ENCODE data around the gene EPHB2.

DNA sequence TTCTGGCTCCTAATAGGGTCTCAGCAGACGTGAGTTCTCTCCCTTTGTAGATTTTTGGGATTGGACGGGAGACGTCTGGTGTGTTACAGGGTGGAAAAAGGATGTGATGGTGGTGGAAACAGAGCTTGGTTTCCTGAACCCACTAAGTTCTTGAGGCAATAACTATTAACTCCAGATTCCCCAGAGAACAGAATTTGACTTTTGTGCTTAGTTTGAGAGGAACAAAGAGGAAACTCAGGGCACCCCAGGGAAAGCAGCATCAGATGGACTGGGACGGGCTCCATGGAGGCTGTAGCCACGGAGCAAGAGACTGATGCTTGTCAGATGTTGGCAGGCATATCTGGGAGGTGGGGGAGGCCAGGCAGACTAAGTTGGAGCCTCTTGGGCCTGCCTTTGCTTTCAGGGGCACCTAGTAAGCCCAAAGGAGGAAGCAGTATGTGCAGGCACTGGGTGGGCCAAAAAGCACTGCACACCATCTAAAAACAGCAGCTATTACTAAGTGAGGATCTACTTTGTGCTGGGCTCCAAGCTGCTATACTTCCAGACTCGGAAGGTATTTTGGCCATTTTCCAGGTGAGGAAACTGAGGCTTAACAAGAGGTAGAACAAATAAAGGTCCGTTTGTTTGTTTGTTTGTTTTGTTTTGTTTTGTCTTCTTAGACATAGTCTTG, 66.9 kb downstream of the EPHB2 start:
- no peak for TF ChIP-seq MXI1 (conservative IDR thresholded peaks at IDR 0.05; ENCODE audit: poor library complexity, severe bottlenecking)
- TF ChIP-seq POLR2AphosphoS5 (IDR thresholded peaks at IDR 0.05) = no peak
- TF ChIP-seq, protein P1, sequence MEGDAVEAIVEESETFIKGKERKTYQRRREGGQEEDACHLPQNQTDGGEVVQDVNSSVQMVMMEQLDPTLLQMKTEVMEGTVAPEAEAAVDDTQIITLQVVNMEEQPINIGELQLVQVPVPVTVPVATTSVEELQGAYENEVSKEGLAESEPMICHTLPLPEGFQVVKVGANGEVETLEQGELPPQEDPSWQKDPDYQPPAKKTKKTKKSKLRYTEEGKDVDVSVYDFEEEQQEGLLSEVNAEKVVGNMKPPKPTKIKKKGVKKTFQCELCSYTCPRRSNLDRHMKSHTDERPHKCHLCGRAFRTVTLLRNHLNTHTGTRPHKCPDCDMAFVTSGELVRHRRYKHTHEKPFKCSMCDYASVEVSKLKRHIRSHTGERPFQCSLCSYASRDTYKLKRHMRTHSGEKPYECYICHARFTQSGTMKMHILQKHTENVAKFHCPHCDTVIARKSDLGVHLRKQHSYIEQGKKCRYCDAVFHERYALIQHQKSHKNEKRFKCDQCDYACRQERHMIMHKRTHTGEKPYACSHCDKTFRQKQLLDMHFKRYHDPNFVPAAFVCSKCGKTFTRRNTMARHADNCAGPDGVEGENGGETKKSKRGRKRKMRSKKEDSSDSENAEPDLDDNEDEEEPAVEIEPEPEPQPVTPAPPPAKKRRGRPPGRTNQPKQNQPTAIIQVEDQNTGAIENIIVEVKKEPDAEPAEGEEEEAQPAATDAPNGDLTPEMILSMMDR (IDR thresholded peaks at IDR 0.05; ENCODE audit: poor library complexity, severe bottlenecking) = no peak
- TF ChIP-seq RAD21 (conservative IDR thresholded peaks at IDR 0.05) = no peak
